Peyer's patch (tissue), 4 donors: ENCODE data around the gene FBXO10.

Source experiments
- POLR2A ChIP-seq, 2 donors: fragments of 450-650 bp; IDR thresholded peaks; one replicate each; pipeline ENCODE4 v1.5.1; 2017; ENCODE audit warnings: antibody characterized with exemption in 2 of 2, mild to moderate bottlenecking in 2 of 2, moderate library complexity in 2 of 2
- TF ChIP-seq, protein P1 (sequence below), 6 experiments: fragments of 450-650 bp in 4 of 6; fragments of 200-600 bp in 2 of 6; sonication (generic) in 1 of 6; IDR thresholded peaks; one replicate each; pipeline ENCODE4 v1.5.1; 2017 to 2019; ENCODE audit warnings: antibody characterized with exemption in 6 of 6, mild to moderate bottlenecking in 3 of 6, moderate library complexity in 1 of 6

DNA sequence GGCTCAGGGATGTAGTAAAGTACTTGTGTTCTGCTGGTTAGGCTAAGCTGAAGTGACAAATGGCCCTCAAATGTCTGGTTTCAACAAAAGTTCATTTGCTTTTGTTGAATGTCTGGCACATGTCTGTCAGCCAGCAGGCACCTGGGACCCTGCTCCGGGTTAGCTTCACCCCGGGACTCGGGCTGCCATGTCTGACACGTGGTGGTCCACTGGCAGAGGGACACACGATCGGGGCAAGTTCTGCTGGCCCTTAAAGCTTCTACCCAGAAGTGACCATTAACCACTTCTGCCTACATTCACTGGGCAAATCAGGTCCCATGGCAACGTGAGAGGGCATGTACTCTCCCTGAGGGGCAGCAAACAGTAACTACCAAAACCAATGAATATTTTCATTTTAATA is 66.6 kb downstream of the FBXO10 start:
- TF ChIP-seq, protein P1, sequence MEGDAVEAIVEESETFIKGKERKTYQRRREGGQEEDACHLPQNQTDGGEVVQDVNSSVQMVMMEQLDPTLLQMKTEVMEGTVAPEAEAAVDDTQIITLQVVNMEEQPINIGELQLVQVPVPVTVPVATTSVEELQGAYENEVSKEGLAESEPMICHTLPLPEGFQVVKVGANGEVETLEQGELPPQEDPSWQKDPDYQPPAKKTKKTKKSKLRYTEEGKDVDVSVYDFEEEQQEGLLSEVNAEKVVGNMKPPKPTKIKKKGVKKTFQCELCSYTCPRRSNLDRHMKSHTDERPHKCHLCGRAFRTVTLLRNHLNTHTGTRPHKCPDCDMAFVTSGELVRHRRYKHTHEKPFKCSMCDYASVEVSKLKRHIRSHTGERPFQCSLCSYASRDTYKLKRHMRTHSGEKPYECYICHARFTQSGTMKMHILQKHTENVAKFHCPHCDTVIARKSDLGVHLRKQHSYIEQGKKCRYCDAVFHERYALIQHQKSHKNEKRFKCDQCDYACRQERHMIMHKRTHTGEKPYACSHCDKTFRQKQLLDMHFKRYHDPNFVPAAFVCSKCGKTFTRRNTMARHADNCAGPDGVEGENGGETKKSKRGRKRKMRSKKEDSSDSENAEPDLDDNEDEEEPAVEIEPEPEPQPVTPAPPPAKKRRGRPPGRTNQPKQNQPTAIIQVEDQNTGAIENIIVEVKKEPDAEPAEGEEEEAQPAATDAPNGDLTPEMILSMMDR (IDR thresholded peaks at IDR 0.05), result no peak
- no peak for TF ChIP-seq POLR2A (IDR thresholded peaks at IDR 0.05)
